GM12873 (cell line): ENCODE measurements around the gene NLRC3.

Experiments
- TF ChIP-seq, protein P1 (sequence below): IDR thresholded peaks from 2 replicates; pipeline ENCODE4 v1.5.1; 2012; ENCODE audit warnings: low read depth, mild to moderate bottlenecking, moderate library complexity, low read length, control low read depth; ENCODE audit not compliant: insufficient read depth; ENCODE audit errors: missing control alignments

The NLRC3 gene

DNA sequence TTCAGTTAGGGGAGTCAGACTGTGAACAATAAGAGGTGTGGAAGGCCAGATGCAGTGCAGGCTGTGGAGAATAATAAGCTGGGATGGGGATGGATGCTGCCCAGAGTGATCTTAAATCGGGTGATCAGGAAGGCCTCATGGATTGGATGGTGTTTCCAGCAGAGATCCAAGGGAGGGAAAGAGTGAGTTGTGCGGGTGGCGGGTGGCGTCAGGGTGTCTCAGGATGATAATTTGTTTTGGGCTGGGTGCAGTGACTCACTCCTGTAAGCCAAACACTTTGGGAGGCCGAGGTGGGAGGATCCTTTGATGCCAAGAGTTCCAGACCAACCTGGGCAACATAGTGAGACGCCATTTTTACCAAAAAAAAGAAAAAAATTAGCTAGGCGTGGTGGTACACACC is 68.5 kb downstream of the NLRC3 start:
- TF ChIP-seq, protein P1, sequence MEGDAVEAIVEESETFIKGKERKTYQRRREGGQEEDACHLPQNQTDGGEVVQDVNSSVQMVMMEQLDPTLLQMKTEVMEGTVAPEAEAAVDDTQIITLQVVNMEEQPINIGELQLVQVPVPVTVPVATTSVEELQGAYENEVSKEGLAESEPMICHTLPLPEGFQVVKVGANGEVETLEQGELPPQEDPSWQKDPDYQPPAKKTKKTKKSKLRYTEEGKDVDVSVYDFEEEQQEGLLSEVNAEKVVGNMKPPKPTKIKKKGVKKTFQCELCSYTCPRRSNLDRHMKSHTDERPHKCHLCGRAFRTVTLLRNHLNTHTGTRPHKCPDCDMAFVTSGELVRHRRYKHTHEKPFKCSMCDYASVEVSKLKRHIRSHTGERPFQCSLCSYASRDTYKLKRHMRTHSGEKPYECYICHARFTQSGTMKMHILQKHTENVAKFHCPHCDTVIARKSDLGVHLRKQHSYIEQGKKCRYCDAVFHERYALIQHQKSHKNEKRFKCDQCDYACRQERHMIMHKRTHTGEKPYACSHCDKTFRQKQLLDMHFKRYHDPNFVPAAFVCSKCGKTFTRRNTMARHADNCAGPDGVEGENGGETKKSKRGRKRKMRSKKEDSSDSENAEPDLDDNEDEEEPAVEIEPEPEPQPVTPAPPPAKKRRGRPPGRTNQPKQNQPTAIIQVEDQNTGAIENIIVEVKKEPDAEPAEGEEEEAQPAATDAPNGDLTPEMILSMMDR = no peak

DNA sequence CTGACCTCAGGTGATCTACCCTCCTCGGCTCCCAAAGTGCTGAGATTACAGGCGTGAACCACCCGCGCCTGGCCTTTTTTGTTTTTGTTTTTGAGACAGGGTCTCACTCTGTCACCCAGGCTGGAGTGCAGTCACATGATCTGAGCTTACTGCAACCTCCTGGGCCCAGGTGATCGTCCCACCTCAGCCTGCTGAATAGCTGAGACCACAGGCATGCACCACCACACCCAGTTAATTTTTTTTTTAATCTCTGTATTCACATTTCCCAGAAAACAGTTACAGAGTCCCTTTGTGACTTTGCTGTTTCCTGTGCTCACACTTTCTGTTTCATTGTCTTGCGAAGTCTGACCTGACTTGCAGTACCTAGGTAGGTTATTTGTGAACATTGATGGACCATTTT is 73.7 kb downstream of the NLRC3 start:
- TF ChIP-seq, protein P1 = no peak

DNA sequence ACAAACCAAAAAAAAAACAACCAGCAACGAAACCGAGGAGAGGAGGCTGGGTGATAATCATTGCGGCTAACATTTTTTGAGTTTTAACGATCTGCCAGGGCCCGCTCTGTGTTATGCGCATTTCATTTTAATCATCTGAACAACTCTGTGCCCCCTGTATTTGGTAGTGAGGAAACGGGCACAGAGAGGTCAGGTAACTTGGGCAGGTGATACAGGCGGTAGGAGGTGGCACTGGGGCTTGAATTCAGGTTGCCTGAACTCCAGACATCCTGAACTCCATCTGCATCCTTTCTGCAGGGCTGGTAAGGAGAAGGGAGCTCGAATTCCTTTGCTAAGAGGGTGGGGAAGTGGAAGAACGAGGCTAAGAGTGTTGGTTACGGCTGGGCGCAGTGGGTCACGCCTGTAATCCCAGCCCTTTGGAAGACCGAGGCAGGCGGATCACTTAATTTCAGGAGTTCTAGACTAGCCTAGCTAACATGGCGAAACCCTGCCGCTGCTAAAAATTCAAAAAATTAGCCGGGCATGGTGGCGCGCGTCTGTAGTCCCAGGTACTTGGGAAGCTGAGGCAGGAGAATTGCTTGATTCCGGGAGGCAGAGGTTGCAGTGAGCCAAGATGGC is 75.3 kb downstream of the NLRC3 start:
- TF ChIP-seq, protein P1 = no peak

DNA sequence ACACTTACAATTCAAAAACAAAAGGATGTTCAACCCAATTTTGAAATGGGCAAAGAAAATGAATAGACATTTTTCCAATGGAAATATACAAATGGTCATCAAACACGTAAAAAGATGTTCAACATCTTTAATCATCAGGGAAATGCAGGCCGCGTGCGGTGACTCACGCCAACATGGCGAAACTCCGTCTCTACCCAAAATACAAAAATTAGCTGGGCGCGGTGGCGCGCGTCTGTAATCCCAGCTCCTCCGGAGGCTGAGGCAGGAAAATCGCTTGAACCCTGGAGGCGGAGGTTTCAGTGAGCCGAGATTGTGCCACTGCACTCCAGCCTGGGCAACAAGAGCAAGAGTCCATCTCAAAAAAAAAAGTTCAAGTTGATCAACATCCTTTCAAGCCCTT is 78.2 kb downstream of the NLRC3 start:
- TF ChIP-seq, protein P1 = no peak

DNA sequence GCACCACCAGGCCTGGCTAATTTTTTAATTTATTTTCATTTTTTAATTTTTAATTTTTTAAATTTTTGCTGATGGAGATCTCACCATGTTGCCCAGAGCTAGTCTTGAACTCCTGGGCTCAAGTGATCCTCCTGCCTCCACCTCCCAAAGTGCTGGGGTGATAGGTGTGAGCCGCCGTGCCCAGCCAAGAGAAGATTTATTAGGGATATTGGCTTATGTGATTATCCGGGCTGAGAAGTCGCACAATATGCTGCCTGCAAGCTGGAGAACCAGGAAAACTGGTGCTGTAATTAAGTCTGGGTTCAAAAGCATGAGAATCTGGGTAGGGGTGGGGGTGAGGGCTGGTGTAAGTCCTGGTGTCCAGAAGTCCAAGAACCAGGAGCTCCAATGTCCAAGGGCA is 79.4 kb downstream of the NLRC3 start:
- TF ChIP-seq, protein P1 = no peak

DNA sequence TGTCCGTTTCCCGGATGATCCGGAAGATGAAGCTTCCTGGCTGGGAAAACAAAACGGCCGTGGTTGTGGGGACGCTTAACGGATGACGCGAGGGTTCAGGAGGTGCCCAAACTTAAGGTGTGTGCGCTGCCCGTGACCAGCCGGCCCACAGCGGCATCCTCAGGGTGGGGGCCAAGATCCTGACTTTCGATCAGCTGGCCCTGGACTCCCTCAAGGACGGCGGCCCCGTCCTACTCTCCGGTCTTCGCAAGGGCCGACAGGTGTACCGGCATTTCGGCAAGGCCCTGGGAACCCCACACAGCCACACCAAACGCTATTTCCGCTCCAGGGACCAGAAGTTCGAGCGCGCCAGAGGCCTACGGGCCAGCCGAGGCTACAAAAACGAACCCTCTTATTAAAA is 80.8 kb downstream of the NLRC3 start:
- TF ChIP-seq, protein P1 = no peak

DNA sequence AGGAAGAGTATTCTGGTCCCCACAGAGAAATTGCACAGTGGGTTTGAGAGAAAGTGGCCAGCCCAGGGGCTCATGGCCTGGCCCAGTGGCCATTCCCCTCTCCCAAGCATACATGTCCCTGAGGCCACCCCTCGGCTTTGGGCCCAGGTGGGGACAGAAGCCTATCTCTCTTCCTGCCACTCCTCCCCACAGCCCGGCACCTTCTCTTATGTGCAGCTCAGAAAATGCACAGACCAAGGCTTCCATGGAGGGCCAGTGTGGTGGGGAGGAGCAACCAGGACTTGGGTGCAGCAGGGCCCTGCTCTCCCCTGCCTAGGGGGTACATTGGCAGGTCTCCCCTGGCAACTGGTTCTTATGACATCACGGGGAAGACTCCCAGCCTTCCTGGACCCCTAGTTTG is 82.0 kb downstream of the NLRC3 start, which contains the start of gene C16orf90:
TSS of gene C16orf90 (minus strand) at position 314 of the 400 bp plus-strand sequence. CDS start at position 246, 68 bp downstream.
- TF ChIP-seq, protein P1 = no peak
